ENCODE data around the gene MUC5B.

MUC5B gene

GRCh38 chr11:1302461-1303125, 79.7 kb downstream of the MUC5B start:
- TF ChIP-seq REST (IDR thresholded peaks at IDR 0.05; ENCODE audit: insufficient read depth in 1 of 2, low read depth in 2 of 2, low read length in 2 of 2) (no peak), SIN3A (IDR thresholded peaks at IDR 0.05; ENCODE audit: borderline replicate concordance, insufficient read depth, low read length) (no peak), TAF1 (IDR thresholded peaks at IDR 0.05; ENCODE audit: borderline replicate concordance, insufficient read depth, low read length) (no peak), FOXP2 (optimal IDR thresholded peaks at IDR 0.05; ENCODE audit: borderline replicate concordance, extremely low read depth, extremely low read length, insufficient read depth) (no peak), POLR2AphosphoS5 (IDR thresholded peaks at IDR 0.05; ENCODE audit: low read depth, low read length) (no peak)

- TF ChIP-seq SIN3A (IDR thresholded peaks at IDR 0.05; ENCODE audit: borderline replicate concordance, insufficient read depth, low read length) (no peak), REST (IDR thresholded peaks at IDR 0.05; ENCODE audit: insufficient read depth in 1 of 2, low read depth in 2 of 2, low read length in 2 of 2) (no peak), TAF1 (IDR thresholded peaks at IDR 0.05; ENCODE audit: borderline replicate concordance, insufficient read depth, low read length) (no peak), FOXP2 (optimal IDR thresholded peaks at IDR 0.05; ENCODE audit: borderline replicate concordance, extremely low read depth, extremely low read length, insufficient read depth) (no peak), POLR2AphosphoS5 (IDR thresholded peaks at IDR 0.05; ENCODE audit: low read depth, low read length) (no peak)
Measured at GRCh38 chr11:1303126-1303821, 80.4 kb downstream of the MUC5B start.

- TF ChIP-seq FOXP2 (optimal IDR thresholded peaks at IDR 0.05; ENCODE audit: borderline replicate concordance, extremely low read depth, extremely low read length, insufficient read depth) = no peak
- TF ChIP-seq POLR2AphosphoS5 (IDR thresholded peaks at IDR 0.05; ENCODE audit: low read depth, low read length) = no peak
- no peak for TF ChIP-seq REST (IDR thresholded peaks at IDR 0.05; ENCODE audit: insufficient read depth in 1 of 2, low read depth in 2 of 2, low read length in 2 of 2)
- TF ChIP-seq TAF1 (IDR thresholded peaks at IDR 0.05; ENCODE audit: borderline replicate concordance, insufficient read depth, low read length) = no peak
- no peak for TF ChIP-seq SIN3A (IDR thresholded peaks at IDR 0.05; ENCODE audit: borderline replicate concordance, insufficient read depth, low read length)
Measured at GRCh38 chr11:1303973-1304372, 81.1 kb downstream of the MUC5B start.

GRCh38 chr11:1304380-1304779, 81.5 kb downstream of the MUC5B start:
- no peak for TF ChIP-seq FOXP2 (optimal IDR thresholded peaks at IDR 0.05; ENCODE audit: borderline replicate concordance, extremely low read depth, extremely low read length, insufficient read depth)

- no peak for TF ChIP-seq TAF1 (IDR thresholded peaks at IDR 0.05; ENCODE audit: borderline replicate concordance, insufficient read depth, low read length)
- TF ChIP-seq FOXP2 (optimal IDR thresholded peaks at IDR 0.05; ENCODE audit: borderline replicate concordance, extremely low read depth, extremely low read length, insufficient read depth) = no peak
- no peak for TF ChIP-seq REST (IDR thresholded peaks at IDR 0.05; ENCODE audit: insufficient read depth in 1 of 2, low read depth in 2 of 2, low read length in 2 of 2)
- TF ChIP-seq SIN3A (IDR thresholded peaks at IDR 0.05; ENCODE audit: borderline replicate concordance, insufficient read depth, low read length) = no peak
- no peak for TF ChIP-seq POLR2AphosphoS5 (IDR thresholded peaks at IDR 0.05; ENCODE audit: low read depth, low read length)
Measured at GRCh38 chr11:1305063-1305495, 82.2 kb downstream of the MUC5B start.
